ENCODE measurements around the gene GALNT11. TPM values are rescaled to one million over a fixed set of nuclear protein-coding genes. Genes with fewer than 3 reads are reported as not detected.

The GALNT11 gene
- total and polyA plus RNA-seq, 9 of the 15 experiments (the other 6 are each of a cell fraction or from before 2014, with no cell fraction given), result 8.2 to 59.5 (median 36.5) TPM

DNA sequence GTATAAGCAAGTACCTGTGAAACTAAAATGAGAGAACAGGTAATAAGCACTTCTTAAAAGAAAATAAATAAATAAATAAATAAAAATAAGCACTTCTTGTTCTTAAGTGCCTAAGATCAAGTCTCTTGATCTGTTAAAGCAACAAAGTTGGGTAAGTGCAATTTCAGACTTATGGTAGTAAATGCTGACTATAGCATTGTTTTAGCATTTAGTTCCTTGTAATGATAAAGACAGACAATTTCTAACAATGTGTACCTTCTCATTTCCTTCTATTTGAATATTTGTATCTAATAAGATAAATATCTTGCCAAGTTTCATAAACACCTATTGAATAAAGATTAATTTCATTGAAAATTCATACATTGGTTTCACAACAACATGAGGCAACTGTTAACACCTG is 87.4 kb downstream of the GALNT11 start (continued):
- TF ChIP-seq, protein P1, sequence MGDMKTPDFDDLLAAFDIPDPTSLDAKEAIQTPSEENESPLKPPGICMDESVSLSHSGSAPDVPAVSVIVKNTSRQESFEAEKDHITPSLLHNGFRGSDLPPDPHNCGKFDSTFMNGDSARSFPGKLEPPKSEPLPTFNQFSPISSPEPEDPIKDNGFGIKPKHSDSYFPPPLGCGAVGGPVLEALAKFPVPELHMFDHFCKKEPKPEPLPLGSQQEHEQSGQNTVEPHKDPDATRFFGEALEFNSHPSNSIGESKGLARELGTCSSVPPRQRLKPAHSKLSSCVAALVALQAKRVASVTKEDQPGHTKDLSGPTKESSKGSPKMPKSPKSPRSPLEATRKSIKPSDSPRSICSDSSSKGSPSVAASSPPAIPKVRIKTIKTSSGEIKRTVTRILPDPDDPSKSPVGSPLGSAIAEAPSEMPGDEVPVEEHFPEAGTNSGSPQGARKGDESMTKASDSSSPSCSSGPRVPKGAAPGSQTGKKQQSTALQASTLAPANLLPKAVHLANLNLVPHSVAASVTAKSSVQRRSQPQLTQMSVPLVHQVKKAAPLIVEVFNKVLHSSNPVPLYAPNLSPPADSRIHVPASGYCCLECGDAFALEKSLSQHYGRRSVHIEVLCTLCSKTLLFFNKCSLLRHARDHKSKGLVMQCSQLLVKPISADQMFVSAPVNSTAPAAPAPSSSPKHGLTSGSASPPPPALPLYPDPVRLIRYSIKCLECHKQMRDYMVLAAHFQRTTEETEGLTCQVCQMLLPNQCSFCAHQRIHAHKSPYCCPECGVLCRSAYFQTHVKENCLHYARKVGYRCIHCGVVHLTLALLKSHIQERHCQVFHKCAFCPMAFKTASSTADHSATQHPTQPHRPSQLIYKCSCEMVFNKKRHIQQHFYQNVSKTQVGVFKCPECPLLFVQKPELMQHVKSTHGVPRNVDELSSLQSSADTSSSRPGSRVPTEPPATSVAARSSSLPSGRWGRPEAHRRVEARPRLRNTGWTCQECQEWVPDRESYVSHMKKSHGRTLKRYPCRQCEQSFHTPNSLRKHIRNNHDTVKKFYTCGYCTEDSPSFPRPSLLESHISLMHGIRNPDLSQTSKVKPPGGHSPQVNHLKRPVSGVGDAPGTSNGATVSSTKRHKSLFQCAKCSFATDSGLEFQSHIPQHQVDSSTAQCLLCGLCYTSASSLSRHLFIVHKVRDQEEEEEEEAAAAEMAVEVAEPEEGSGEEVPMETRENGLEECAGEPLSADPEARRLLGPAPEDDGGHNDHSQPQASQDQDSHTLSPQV (IDR thresholded peaks at IDR 0.05), result no peak
- TF ChIP-seq, protein P2, sequence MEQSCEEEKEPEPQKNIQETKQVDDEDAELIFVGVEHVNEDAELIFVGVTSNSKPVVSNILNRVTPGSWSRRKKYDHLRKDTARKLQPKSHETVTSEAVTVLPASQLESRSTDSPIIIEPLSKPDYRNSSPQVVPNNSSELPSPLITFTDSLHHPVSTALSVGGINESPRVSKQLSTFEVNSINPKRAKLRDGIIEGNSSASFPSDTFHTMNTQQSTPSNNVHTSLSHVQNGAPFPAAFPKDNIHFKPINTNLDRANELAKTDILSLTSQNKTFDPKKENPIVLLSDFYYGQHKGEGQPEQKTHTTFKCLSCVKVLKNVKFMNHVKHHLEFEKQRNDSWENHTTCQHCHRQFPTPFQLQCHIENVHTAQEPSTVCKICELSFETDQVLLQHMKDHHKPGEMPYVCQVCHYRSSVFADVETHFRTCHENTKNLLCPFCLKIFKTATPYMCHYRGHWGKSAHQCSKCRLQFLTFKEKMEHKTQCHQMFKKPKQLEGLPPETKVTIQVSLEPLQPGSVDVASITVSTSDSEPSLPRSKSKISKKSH (CRISPR knock-in tag; IDR thresholded peaks at IDR 0.05), result no peak
- TF ChIP-seq C11orf30 (IDR thresholded peaks at IDR 0.05; ENCODE audit: low read depth) (peak; percentile 43; the same call in 1 of the 2 replicates), RHOXF2B (CRISPR knock-in tag; conservative IDR thresholded peaks at IDR 0.05) (no peak), ZNF143 (CRISPR knock-in tag; IDR thresholded peaks at IDR 0.05) (no peak), NELFE (IDR thresholded peaks at IDR 0.05; ENCODE audit: insufficient read depth, insufficient read length) (no peak), TAL1 (IDR thresholded peaks at IDR 0.05) (no peak), TARDBP (IDR thresholded peaks at IDR 0.05) (no peak), ETV5 (CRISPR knock-in tag; IDR thresholded peaks at IDR 0.05; ENCODE audit: low read depth) (no peak), TAF15 (IDR thresholded peaks at IDR 0.05; ENCODE audit: low read depth, low read length) (no peak)
- TF ChIP-seq, protein P3, sequence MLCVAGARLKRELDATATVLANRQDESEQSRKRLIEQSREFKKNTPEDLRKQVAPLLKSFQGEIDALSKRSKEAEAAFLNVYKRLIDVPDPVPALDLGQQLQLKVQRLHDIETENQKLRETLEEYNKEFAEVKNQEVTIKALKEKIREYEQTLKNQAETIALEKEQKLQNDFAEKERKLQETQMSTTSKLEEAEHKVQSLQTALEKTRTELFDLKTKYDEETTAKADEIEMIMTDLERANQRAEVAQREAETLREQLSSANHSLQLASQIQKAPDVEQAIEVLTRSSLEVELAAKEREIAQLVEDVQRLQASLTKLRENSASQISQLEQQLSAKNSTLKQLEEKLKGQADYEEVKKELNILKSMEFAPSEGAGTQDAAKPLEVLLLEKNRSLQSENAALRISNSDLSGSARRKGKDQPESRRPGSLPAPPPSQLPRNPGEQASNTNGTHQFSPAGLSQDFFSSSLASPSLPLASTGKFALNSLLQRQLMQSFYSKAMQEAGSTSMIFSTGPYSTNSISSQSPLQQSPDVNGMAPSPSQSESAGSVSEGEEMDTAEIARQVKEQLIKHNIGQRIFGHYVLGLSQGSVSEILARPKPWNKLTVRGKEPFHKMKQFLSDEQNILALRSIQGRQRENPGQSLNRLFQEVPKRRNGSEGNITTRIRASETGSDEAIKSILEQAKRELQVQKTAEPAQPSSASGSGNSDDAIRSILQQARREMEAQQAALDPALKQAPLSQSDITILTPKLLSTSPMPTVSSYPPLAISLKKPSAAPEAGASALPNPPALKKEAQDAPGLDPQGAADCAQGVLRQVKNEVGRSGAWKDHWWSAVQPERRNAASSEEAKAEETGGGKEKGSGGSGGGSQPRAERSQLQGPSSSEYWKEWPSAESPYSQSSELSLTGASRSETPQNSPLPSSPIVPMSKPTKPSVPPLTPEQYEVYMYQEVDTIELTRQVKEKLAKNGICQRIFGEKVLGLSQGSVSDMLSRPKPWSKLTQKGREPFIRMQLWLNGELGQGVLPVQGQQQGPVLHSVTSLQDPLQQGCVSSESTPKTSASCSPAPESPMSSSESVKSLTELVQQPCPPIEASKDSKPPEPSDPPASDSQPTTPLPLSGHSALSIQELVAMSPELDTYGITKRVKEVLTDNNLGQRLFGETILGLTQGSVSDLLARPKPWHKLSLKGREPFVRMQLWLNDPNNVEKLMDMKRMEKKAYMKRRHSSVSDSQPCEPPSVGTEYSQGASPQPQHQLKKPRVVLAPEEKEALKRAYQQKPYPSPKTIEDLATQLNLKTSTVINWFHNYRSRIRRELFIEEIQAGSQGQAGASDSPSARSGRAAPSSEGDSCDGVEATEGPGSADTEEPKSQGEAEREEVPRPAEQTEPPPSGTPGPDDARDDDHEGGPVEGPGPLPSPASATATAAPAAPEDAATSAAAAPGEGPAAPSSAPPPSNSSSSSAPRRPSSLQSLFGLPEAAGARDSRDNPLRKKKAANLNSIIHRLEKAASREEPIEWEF (CRISPR knock-in tag; IDR thresholded peaks at IDR 0.05), result no peak
- TF ChIP-seq, protein P4, sequence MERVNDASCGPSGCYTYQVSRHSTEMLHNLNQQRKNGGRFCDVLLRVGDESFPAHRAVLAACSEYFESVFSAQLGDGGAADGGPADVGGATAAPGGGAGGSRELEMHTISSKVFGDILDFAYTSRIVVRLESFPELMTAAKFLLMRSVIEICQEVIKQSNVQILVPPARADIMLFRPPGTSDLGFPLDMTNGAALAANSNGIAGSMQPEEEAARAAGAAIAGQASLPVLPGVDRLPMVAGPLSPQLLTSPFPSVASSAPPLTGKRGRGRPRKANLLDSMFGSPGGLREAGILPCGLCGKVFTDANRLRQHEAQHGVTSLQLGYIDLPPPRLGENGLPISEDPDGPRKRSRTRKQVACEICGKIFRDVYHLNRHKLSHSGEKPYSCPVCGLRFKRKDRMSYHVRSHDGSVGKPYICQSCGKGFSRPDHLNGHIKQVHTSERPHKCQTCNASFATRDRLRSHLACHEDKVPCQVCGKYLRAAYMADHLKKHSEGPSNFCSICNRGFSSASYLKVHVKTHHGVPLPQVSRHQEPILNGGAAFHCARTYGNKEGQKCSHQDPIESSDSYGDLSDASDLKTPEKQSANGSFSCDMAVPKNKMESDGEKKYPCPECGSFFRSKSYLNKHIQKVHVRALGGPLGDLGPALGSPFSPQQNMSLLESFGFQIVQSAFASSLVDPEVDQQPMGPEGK (CRISPR knock-in tag; IDR thresholded peaks at IDR 0.05; ENCODE audit: borderline replicate concordance), result no peak
